HEK293T (cell line): ENCODE results near the gene RNASEL.

ENCODE experiments used
- BHLHE40 ChIP-seq: fragments of 450-650 bp; IDR thresholded peaks from 2 replicates; pipeline ENCODE4 v1.6.1; 2016; ENCODE audit warnings: mild to moderate bottlenecking, moderate library complexity, borderline replicate concordance
- FOXA1 ChIP-seq: fragments of 450-650 bp; IDR thresholded peaks from 2 replicates; pipeline ENCODE4 v1.6.1; 2016; ENCODE audit warnings: mild to moderate bottlenecking
- FOXM1 ChIP-seq: fragments of 450-650 bp; IDR thresholded peaks from 2 replicates; pipeline ENCODE4 v1.6.1; 2017; ENCODE audit warnings: mild to moderate bottlenecking, borderline replicate concordance
- LEF1 ChIP-seq: fragments of 450-650 bp; IDR thresholded peaks from 2 replicates; pipeline ENCODE4 v1.6.1; 2017; ENCODE audit warnings: mild to moderate bottlenecking, borderline replicate concordance
- SP1 ChIP-seq: fragments of 450-650 bp; IDR thresholded peaks from 2 replicates; pipeline ENCODE4 v1.6.1; 2017
- SUZ12 ChIP-seq: fragments of 450-650 bp; IDR thresholded peaks from 2 replicates; pipeline ENCODE4 v1.6.1; 2016; ENCODE audit warnings: mild to moderate bottlenecking

DNA sequence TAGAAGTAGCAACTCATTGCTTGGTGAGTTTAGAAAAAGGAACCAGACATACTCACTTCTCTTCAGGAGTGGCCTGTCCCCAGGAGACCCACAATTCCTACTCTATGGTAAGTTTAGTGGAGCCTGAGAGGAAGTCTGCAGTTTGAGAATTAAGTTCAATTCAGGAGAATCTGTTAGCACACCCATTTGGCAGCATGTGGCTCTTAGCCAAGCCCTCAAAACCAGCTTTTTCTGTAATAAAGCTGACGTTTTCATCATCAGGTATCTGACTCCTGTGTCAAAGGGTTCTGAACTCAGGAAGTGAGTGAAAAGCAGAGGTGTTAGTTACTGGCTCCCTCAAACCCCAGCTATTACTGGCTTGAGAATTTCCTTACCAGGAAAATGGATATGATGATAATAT is 35.5 kb upstream of the RNASEL start:
- TF ChIP-seq SP1 (no peak), LEF1 (no peak), FOXM1 (no peak), SUZ12 (no peak), FOXA1 (no peak), BHLHE40 (no peak)
